BLaER1 treated with 17β-estradiol and CSF1 and Interleukin-3, amounts not matched to agents 10 nM and 100 nM (cell line): ENCODE measurements around the gene PRLH.

ENCODE experiments used
- H3K27ac ChIP-seq, 11 experiments: shearing (Covaris generic); formaldehyde crosslinking; 2 replicates each; pipeline ENCODE4 v1.8.1; 2022
- H3K27me3 ChIP-seq, 11 experiments: shearing (Covaris generic); formaldehyde crosslinking; 2 replicates each; pipeline ENCODE4 v1.8.1; 2022
- H3K36me3 ChIP-seq, 11 experiments: shearing (Covaris generic); formaldehyde crosslinking; 2 replicates each; pipeline ENCODE4 v1.8.1; 2022
- H3K4me1 ChIP-seq, 10 experiments: shearing (Covaris generic); formaldehyde crosslinking; 2 replicates each; pipeline ENCODE4 v1.8.1; 2022
- H3K4me2 ChIP-seq, 11 experiments: shearing (Covaris generic); formaldehyde crosslinking; 2 replicates each; pipeline ENCODE4 v1.8.1; 2022
- H3K4me3 ChIP-seq, 10 experiments: shearing (Covaris generic); formaldehyde crosslinking; 2 replicates each; pipeline ENCODE4 v1.8.1; 2022
- H3K9ac ChIP-seq, 11 experiments: shearing (Covaris generic); formaldehyde crosslinking; 2 replicates each; pipeline ENCODE4 v1.8.1; 2022
- H3K9me3 ChIP-seq, 11 experiments: shearing (Covaris generic); formaldehyde crosslinking; replicated peaks in 1 of 11; 2 replicates each; pipeline ENCODE4 v1.8.1; 2022
- H4K20me1 ChIP-seq, 11 experiments: shearing (Covaris generic); formaldehyde crosslinking; 2 replicates each; pipeline ENCODE4 v1.8.1; 2022
- Cebpa-rat ChIP-seq, 11 experiments: shearing (Covaris generic); IDR thresholded peaks; 2 replicates each; pipeline ENCODE4 v1.8.1; 2022

PRLH gene

GRCh38 chr2:237566401-237567235 lies at the start of gene PRLH:
Gene PRLH (plus strand): TSS chr2:237566574. CDS start chr2:237566574, 0 bp downstream.
- Histone ChIP-seq H3K36me3 (no peaks in the 10 kb centered on the region; a peak in 1 of 22 replicates), H3K4me3 (no peak within 1 kb of the TSS), H3K27me3 (no peaks in the 10 kb centered on the region), H3K27ac (no peak within 1 kb of the TSS; a peak in 1 of 22 replicates), H3K9me3 (0 out of 22 replicates have a peak, but pooled peaks cover 0 to 3% (median 0%) of the 10 kb centered on the region in 11 experiments), H4K20me1 (no peaks in the 10 kb centered on the region), H3K4me2 (peak within 1 kb of the TSS in 7 of 11 experiments; percentile 12 to 23 (median 16); a peak in 7 of 22 replicates), H3K9ac (no peak within 1 kb of the TSS; a peak in 1 of 22 replicates), H3K4me1 (peaks cover 2 to 22% (median 15%) of the 10 kb centered on the region in 10 experiments; a peak in 16 of 20 replicates)
- no peak for TF ChIP-seq Cebpa-rat (IDR thresholded peaks at IDR 0.05)

GRCh38 chr2:237517163-237517562 lies 49.2 kb upstream of the PRLH start:
- no peak overlapping the region for H3K4me3 ChIP-seq
- no peaks in the 10 kb centered on the region for H3K27me3 ChIP-seq
- H3K9me3 ChIP-seq, result no peaks in the 10 kb centered on the region
- H3K36me3 ChIP-seq, result no peaks in the 10 kb centered on the region
- no peak overlapping the region for H3K9ac ChIP-seq
- TF ChIP-seq Cebpa-rat (IDR thresholded peaks at IDR 0.05), result no peak
- H3K4me2 ChIP-seq, result no peak overlapping the region
- H4K20me1 ChIP-seq, result no peaks in the 10 kb centered on the region
- no peak overlapping the region for H3K27ac ChIP-seq
- H3K4me1 ChIP-seq, result peaks cover 15 to 37% (median 36%) of the 10 kb centered on the region in 10 experiments

GRCh38 chr2:237517990-237518389 lies 48.4 kb upstream of the PRLH start:
- Histone ChIP-seq H3K36me3 (no peaks in the 10 kb centered on the region), H3K4me2 (no peak overlapping the region), H3K4me3 (no peak overlapping the region), H3K9ac (no peak overlapping the region), H3K27ac (no peak overlapping the region), H3K27me3 (no peaks in the 10 kb centered on the region), H3K9me3 (no peaks in the 10 kb centered on the region), H4K20me1 (no peaks in the 10 kb centered on the region), H3K4me1 (peaks cover 15 to 35% (median 34%) of the 10 kb centered on the region in 10 experiments)
- no peak for TF ChIP-seq Cebpa-rat (IDR thresholded peaks at IDR 0.05)

GRCh38 chr2:237519506-237520245 lies 46.7 kb upstream of the PRLH start:
- Histone ChIP-seq H4K20me1 (no peaks in the 10 kb centered on the region), H3K4me1 (peaks cover 14 to 19% (median 17%) of the 10 kb centered on the region in 10 experiments), H3K4me2 (no peak overlapping the region), H3K9ac (no peak overlapping the region), H3K9me3 (peaks cover 0 to 4% (median 0%) of the 10 kb centered on the region in 11 experiments; a peak in 1 of 22 replicates), H3K4me3 (no peak overlapping the region), H3K27ac (no peak overlapping the region), H3K27me3 (no peaks in the 10 kb centered on the region), H3K36me3 (no peaks in the 10 kb centered on the region)
- TF ChIP-seq Cebpa-rat (IDR thresholded peaks at IDR 0.05), result no peak

- Histone ChIP-seq H3K9ac (no peak overlapping the region), H3K27me3 (no peaks in the 10 kb centered on the region), H3K4me3 (no peak overlapping the region), H3K4me2 (no peak overlapping the region), H3K36me3 (no peaks in the 10 kb centered on the region), H3K9me3 (peaks cover 0 to 5% (median 0%) of the 10 kb centered on the region in 11 experiments; a peak in 1 of 22 replicates), H3K4me1 (peaks cover 8 to 14% (median 12%) of the 10 kb centered on the region in 10 experiments), H3K27ac (no peak overlapping the region), H4K20me1 (no peaks in the 10 kb centered on the region)
- no peak for TF ChIP-seq Cebpa-rat (IDR thresholded peaks at IDR 0.05)
These were observed 46.1 kb upstream of the PRLH start for GRCh38 chr2:237520290-237520689.

- no peak overlapping the region; a peak in 1 of 22 replicates for H3K9ac ChIP-seq
These were observed 41.7 kb upstream of the PRLH start for GRCh38 chr2:237524631-237525030.

GRCh38 chr2:237525559-237526157 lies 40.7 kb upstream of the PRLH start:
- Histone ChIP-seq H3K4me2 (peak overlapping the region in 10 of 11 experiments; percentile 33 to 76 (median 53); a peak in 20 of 22 replicates), H3K27ac (peak overlapping the region in 4 of 11 experiments; percentile 34 to 89 (median 47); a peak in 5 of 22 replicates), H3K36me3 (no peaks in the 10 kb centered on the region), H3K9ac (peak overlapping the region in 3 of 11 experiments; percentile 14 to 56 (median 29); a peak in 3 of 22 replicates), H3K27me3 (no peaks in the 10 kb centered on the region), H3K9me3 (peaks cover 0 to 5% (median 0%) of the 10 kb centered on the region in 11 experiments; a peak in 1 of 22 replicates), H4K20me1 (no peaks in the 10 kb centered on the region), H3K4me1 (peaks cover 37 to 51% (median 48%) of the 10 kb centered on the region in 10 experiments), H3K4me3 (no peak overlapping the region)
- no peak for TF ChIP-seq Cebpa-rat (IDR thresholded peaks at IDR 0.05)

More at GRCh38 chr2:237524631-237525030, 41.7 kb upstream of the PRLH start:
- TF ChIP-seq Cebpa-rat (IDR thresholded peaks at IDR 0.05), result no peak
- H3K4me1 ChIP-seq, result peaks cover 27 to 41% (median 37%) of the 10 kb centered on the region in 10 experiments
- H3K9me3 ChIP-seq, result peaks cover 0 to 5% (median 0%) of the 10 kb centered on the region in 11 experiments; a peak in 1 of 22 replicates
- no peak overlapping the region for H3K4me2 ChIP-seq
- no peak overlapping the region for H3K4me3 ChIP-seq
- no peaks in the 10 kb centered on the region for H3K27me3 ChIP-seq
- peak overlapping the region in 1 of 11 experiments; percentile 89; a peak in 1 of 22 replicates for H3K27ac ChIP-seq
- H4K20me1 ChIP-seq, result no peaks in the 10 kb centered on the region
- H3K36me3 ChIP-seq, result no peaks in the 10 kb centered on the region

GRCh38 chr2:237527233-237527632 lies 39.1 kb upstream of the PRLH start:
- Histone ChIP-seq H3K4me2 (peak overlapping the region in 6 of 11 experiments; percentile 43 to 76 (median 62); a peak in 9 of 22 replicates), H3K4me1 (peaks cover 53 to 67% (median 63%) of the 10 kb centered on the region in 10 experiments), H3K36me3 (no peaks in the 10 kb centered on the region), H3K27me3 (no peaks in the 10 kb centered on the region), H3K27ac (peak overlapping the region in 1 of 11 experiments; percentile 89; a peak in 2 of 22 replicates), H3K4me3 (no peak overlapping the region), H3K9me3 (peaks cover 0 to 5% (median 0%) of the 10 kb centered on the region in 11 experiments; a peak in 1 of 22 replicates), H3K9ac (no peak overlapping the region), H4K20me1 (no peaks in the 10 kb centered on the region)
- TF ChIP-seq Cebpa-rat (IDR thresholded peaks at IDR 0.05), result no peak
